HG03378 (cell line): ENCODE results near the gene SENP1.
"Not testable (repeated sequence)": the region's sequence is repeated elsewhere in the genome, so short reads cannot be mapped to it uniquely, and the experiment has no call there.

Source experiments
- ATAC-seq: cut with Tn5 transposase; IDR thresholded peaks from one replicate; pipeline ENCODE4 v1.9.1; 2021; ENCODE audit warnings: mild to moderate bottlenecking, moderate library complexity; ENCODE audit not compliant: unreplicated experiment

The SENP1 gene

GRCh38 chr12:48115957-48116356 lies 10.1 kb upstream of the SENP1 start:
- no peak for ATAC-seq

GRCh38 chr12:48111312-48111693 lies 5.4 kb upstream of the SENP1 start:
- not testable (repeated sequence) for ATAC-seq

GRCh38 chr12:48110691-48111311 lies 4.9 kb upstream of the SENP1 start:
- no peak for ATAC-seq

- ATAC-seq: no peak
Measured at GRCh38 chr12:48109424-48109823, 3.5 kb upstream of the SENP1 start.

- ATAC-seq: no peak
Measured at GRCh38 chr12:48106681-48107613, 1.1 kb upstream of the SENP1 start.

- peak; percentile 35 for ATAC-seq
Measured at GRCh38 chr12:48105321-48105866, 485 bp downstream of the SENP1 start.

- ATAC-seq: no peak
Measured at GRCh38 chr12:48104531-48104930, 1.3 kb downstream of the SENP1 start.

- no peak for ATAC-seq
Measured at GRCh38 chr12:48092611-48093010, 13.3 kb downstream of the SENP1 start.

GRCh38 chr12:48086327-48086726 lies 19.6 kb downstream of the SENP1 start:
- no peak for ATAC-seq

- no peak for ATAC-seq
Measured at GRCh38 chr12:48084841-48085460, 20.9 kb downstream of the SENP1 start.

GRCh38 chr12:48084066-48084465 lies 21.8 kb downstream of the SENP1 start:
- no peak for ATAC-seq

GRCh38 chr12:48080821-48081220 lies 25.1 kb downstream of the SENP1 start:
- ATAC-seq: no peak

GRCh38 chr12:48080285-48080684 lies 25.6 kb downstream of the SENP1 start:
- ATAC-seq: no peak

GRCh38 chr12:48078901-48079300 lies 27.0 kb downstream of the SENP1 start:
- ATAC-seq: no peak

- no peak for ATAC-seq
Measured at GRCh38 chr12:48077111-48077510, 28.8 kb downstream of the SENP1 start.

- ATAC-seq: no peak
Measured at GRCh38 chr12:48075832-48076231, 30.0 kb downstream of the SENP1 start.

GRCh38 chr12:48074266-48074665 lies 31.6 kb downstream of the SENP1 start:
- ATAC-seq: no peak

- no peak for ATAC-seq
Measured at GRCh38 chr12:48072266-48072665, 33.6 kb downstream of the SENP1 start.

GRCh38 chr12:48071808-48072207 lies 34.1 kb downstream of the SENP1 start:
- no peak for ATAC-seq

- ATAC-seq: no peak
Measured at GRCh38 chr12:48070731-48071130, 35.1 kb downstream of the SENP1 start.

- no peak for ATAC-seq
Measured at GRCh38 chr12:48070033-48070432, 35.8 kb downstream of the SENP1 start.

GRCh38 chr12:48069241-48069640 lies 36.6 kb downstream of the SENP1 start:
- ATAC-seq: no peak
